ENCODE measurements around the gene GDPD5.

GDPD5 gene

DNA sequence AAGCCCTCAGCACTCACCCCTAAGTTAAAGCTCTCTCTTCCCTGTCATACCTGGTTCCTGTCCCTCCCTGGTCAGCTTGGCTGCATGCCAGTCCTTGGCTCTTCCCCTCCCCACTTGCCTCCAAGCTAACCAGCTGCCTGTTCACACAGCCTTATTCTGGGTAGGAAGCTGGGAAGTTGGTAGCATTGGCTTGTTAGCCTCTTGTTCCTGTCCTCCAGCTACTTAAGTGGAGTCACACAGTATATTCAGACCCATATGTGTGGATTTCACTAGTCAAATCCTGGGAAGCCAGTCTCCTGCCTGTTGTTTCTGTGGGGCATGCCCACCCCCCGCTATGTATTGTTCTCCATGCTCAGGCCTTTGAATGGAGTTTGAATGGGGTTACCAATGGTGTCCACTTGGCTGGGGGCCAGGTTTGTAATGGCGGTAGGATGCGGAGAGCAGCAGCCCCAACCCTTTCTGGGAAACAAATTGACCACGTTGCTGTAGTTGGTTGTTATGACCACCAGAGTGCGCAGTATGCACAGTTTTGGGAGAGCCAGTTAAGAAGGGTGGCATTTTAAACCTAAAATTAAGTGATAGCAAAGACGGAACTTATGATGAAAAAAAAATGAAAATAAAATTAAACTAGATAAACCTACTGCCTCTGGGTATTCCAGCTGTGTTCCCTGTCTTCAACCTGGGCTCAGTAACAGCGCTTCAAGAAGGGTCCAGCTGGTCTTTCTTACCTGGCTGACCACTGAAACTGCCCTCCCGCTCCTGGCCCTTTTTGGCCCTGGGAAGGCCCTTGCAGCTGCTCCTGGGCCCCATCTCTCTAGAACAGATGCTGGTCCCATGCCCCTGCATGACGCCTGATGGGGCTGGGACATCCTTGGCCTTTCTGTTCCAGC is 137.1 kb downstream of the GDPD5 start:
- peak; percentile 83 for DNase-seq

DNA sequence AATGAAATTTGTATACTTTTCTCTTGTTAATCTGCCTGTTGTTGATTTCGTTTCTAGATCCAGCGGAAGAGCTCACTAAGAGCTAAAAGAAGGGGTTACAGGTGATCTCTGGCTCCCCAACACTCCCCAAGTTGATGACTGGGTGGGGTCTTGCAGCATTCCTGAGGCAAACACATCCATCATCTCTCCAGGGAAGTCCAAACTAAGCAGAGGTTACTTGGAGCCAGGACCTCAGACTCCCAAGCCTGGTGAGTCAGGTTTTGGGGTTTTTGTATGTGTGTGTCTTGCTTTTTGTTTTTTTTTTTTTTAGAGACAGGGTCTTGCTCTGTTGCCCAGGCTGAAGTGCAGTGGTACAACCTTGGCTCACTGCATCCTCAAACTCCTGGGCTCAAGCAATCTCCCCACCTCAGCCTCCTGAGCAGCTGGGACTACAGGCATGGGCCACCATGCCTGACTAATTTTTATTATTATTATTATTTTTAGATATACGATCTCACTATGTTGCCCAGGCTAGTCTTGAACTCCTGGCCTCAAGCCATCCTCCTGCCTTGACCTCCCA is 137.9 kb downstream of the GDPD5 start:
- DNase-seq = no peak

DNA sequence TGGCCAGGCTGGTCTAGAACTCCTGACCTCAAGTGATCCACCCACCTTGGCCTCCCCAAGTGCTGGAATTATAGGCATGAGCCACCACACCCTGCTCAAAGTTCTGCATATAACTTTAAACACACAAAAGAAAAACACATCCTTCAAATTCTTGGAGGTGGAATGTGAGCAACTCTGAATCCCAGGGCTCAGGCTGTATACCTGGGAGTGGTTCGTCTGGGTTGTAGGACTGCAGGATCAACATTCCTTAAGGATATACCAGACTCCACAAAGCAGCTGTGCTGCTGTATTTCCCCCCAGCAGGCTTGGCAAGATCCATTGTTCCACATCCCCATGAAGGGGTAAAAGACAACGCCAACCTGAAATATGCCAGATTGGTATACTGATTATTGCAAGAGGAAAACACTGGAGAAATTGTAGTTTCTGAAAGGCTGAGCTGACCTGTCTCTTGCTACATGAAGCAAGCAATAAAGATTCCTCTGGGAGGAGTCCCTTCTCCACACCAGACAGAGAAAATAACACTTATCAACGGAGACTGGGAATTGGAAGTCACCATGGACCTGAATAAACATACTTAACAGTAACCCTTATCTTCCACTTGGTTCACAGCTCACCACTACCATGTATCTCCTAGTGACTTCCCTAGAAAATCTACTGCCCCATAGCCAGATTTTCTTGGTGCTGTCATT is 138.7 kb downstream of the GDPD5 start:
- DNase-seq = no peak

Measured in suppressor macrophage treated with lipopolysaccharide for 4 hours (primary cell).